Effector memory CD4-positive, alpha-beta T cell (primary cell): Measurements from ENCODE around the gene SCO1.
"Not testable (repeated sequence)": the region's sequence is repeated elsewhere in the genome, so short reads cannot be mapped to it uniquely, and the experiment has no call there.

Source experiments
- DNase-seq, 3 donors: peaks; one replicate each; pipeline ENCODE4 v3.0.0-alpha.2; 2020
- H3K27ac ChIP-seq: 2 replicates; pipeline ENCODE4 v1.7.0; 2013; ENCODE audit warnings: mild to moderate bottlenecking, low read length, moderate library complexity; ENCODE audit not compliant: insufficient read depth, poor library complexity, severe bottlenecking
- H3K27me3 ChIP-seq: replicated peaks from 2 replicates; pipeline ENCODE4 v1.7.0; 2013; ENCODE audit warnings: mild to moderate bottlenecking, low read length; ENCODE audit not compliant: insufficient read depth, control insufficient read depth, poor library complexity, severe bottlenecking
- H3K36me3 ChIP-seq: 2 replicates; pipeline ENCODE4 v1.7.0; 2013; ENCODE audit warnings: mild to moderate bottlenecking, low read length, moderate library complexity; ENCODE audit not compliant: control insufficient read depth, insufficient read depth
- H3K4me1 ChIP-seq: 2 replicates; pipeline ENCODE4 v1.7.0; 2013; ENCODE audit warnings: low read length, mild to moderate bottlenecking; ENCODE audit not compliant: control insufficient read depth, insufficient read depth, poor library complexity, severe bottlenecking
- H3K4me3 ChIP-seq: 2 replicates; pipeline ENCODE4 v1.7.0; 2013; ENCODE audit warnings: low read length, low read depth, mild to moderate bottlenecking; ENCODE audit not compliant: insufficient read depth, poor library complexity, severe bottlenecking
- H3K9me3 ChIP-seq: 2 replicates; pipeline ENCODE4 v1.7.0; 2013; ENCODE audit warnings: mild to moderate bottlenecking, low read length, moderate library complexity; ENCODE audit not compliant: control insufficient read depth

The SCO1 gene

DNA sequence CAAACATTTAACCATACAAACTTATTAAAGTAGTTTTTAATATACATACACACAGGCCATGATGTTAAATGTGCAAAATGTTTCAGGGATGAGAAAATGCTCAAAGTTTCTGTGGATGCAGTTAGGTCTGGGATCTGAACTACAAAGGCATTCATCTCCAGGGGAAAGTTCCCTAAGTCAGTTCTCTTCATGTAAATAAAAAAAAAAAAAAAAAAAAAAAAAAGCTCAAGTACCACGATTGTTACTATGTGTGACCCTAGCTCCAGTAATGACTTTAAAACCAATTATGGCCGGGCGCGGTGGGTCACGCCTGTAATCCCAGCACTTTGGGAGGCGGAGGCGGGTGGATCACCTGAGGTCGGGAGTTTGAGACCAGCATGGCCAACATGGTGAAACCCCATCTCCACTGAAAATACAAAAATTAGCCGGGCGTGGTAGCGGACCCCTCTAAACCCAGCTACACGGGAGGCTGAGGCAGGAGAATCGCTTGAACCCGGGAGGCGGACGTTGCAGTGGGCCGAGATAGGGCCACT is 1.4 kb downstream of the SCO1 start:
- not testable (repeated sequence) for H3K27me3 ChIP-seq, H3K27ac ChIP-seq, DNase-seq, H3K36me3 ChIP-seq, H3K9me3 ChIP-seq
- Histone ChIP-seq H3K4me3 (peak overlapping the region; percentile 83), H3K4me1 (peaks cover 26% of the 10 kb centered on the region)

DNA sequence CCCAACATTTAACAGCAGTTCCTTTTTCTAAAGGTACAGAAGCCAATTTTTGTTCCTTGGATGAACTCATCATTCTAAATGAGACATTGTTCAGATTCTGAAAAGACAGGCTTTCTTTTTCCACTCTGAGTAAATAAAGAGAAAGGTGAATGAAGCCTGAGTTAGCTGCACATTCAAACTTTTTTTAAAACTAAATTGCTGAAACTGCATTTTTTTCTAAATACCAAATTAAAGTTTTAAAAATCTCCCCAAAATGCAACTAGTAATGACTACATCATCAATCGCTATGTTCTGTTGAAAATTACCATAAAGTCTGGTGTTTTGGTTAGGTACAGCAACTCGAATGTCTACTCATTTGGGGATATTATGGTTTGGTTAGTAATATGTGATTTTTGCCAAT is 9.8 kb downstream of the SCO1 start:
- H3K27me3 ChIP-seq = no peaks in the 10 kb centered on the region
- DNase-seq = no peak
- H3K36me3 ChIP-seq = peaks cover 56% of the 10 kb centered on the region
- H3K9me3 ChIP-seq = no peaks in the 10 kb centered on the region
- H3K27ac ChIP-seq = no peak overlapping the region
- no peak overlapping the region for H3K4me3 ChIP-seq
- H3K4me1 ChIP-seq = no peaks in the 10 kb centered on the region

DNA sequence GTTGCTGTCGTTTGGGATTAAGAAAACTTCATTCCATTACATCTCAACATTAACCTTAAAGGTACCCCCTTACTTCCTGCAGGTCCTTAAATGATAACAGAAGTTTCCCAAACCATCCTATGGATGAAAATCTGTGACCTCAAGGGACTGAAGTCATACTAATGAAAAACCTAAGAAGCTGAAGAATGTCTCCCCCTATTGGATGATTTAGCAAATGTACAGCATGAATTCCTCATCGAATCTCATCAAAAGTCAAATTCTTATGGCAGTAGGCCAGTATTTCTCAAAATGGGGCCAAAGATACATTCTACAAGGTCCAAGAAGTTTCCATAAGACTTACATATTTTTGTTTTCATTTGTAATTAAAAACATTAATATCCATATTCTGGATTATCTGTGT is 13.5 kb downstream of the SCO1 start:
- Histone ChIP-seq H3K36me3 (peaks cover 74% of the 10 kb centered on the region), H3K27ac (no peak overlapping the region), H3K27me3 (no peaks in the 10 kb centered on the region), H3K9me3 (no peaks in the 10 kb centered on the region), H3K4me1 (no peaks in the 10 kb centered on the region), H3K4me3 (no peak overlapping the region)
- DNase-seq = no peak

- peaks cover 74% of the 10 kb centered on the region for H3K36me3 ChIP-seq
- no peaks in the 10 kb centered on the region for H3K4me1 ChIP-seq
- H3K27me3 ChIP-seq = no peaks in the 10 kb centered on the region
- DNase-seq = no peak
- no peaks in the 10 kb centered on the region for H3K9me3 ChIP-seq
- no peak overlapping the region for H3K4me3 ChIP-seq
- no peak overlapping the region for H3K27ac ChIP-seq
Observed at GRCh38 chr17:10681866-10682446, 15.4 kb downstream of the SCO1 start.

DNA sequence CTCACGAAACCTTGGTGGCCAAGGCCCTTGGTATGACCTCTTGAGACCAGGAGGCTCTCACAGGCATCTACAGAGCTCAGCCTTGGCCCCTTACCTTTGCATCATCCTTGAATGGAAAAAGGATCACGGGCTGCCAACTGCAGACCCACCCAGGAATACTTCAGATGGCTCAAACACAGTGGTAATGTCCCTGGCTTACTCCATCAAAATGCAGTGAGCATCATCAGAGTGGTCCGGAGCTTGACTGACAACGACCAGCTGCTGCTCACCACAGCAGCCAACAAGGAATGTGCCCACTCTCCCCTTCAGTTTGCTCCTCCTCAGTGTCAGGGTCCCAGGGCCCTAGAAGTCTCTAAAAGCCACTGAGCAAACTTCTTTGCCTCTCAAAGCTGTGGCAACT is 22.6 kb downstream of the SCO1 start:
- Histone ChIP-seq H3K27ac (no peak overlapping the region), H3K4me1 (no peaks in the 10 kb centered on the region), H3K9me3 (no peaks in the 10 kb centered on the region)

DNA sequence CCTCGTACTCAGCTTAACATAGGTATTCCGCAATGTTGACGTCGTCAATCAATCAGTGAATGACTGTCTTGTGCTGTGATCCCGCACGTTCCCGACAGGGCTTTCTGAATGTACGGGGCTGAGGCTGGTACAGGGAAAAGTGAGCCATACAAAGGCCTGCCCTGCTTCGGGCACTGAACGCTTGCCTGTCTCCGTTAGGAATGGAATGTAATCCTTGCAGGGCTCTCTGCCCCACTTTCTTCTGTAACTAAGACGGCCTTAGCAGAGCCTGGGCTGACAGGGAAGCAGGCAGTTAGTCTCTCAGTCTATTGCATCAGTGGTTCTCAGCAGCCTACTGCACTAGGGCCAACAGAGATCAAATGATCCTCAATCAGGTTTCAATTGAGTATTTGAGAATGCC is 24.0 kb downstream of the SCO1 start:
- Histone ChIP-seq H3K36me3 (peaks cover 3% of the 10 kb centered on the region), H3K27ac (no peak overlapping the region), H3K9me3 (no peaks in the 10 kb centered on the region), H3K4me3 (no peak overlapping the region), H3K4me1 (no peaks in the 10 kb centered on the region), H3K27me3 (no peaks in the 10 kb centered on the region)
- no peak for DNase-seq

More for the DNA sequence above, 22.6 kb downstream of the SCO1 start:
- no peak overlapping the region for H3K4me3 ChIP-seq
- DNase-seq = no peak
- peaks cover 14% of the 10 kb centered on the region for H3K36me3 ChIP-seq
- H3K27me3 ChIP-seq = no peaks in the 10 kb centered on the region

DNA sequence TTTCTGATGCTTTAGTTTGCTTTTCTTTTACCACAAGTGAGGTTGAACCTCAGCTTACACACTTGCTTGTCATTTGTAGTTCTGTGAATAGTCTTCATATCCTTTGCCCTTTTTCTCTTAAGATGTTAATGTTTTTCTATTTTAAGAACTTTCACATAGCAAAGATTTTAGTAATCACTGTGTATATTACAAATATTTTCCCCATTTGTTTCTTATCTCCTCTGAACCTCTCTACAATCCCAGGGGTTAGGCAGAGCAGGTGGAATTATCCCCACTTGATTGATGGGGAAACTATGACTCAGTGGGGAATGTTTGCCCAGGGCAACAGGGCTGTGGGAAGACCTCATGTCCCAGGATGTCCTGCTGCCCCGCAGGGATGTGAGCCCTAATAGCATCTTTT is 28.6 kb downstream of the SCO1 start:
- no peak for DNase-seq
- H3K4me3 ChIP-seq = no peak overlapping the region
- no peak overlapping the region for H3K27ac ChIP-seq
- H3K36me3 ChIP-seq = no peaks in the 10 kb centered on the region
- H3K4me1 ChIP-seq = no peaks in the 10 kb centered on the region
- H3K27me3 ChIP-seq = no peaks in the 10 kb centered on the region
- H3K9me3 ChIP-seq = no peaks in the 10 kb centered on the region

- no peaks in the 10 kb centered on the region for H3K9me3 ChIP-seq
- H3K27me3 ChIP-seq = no peaks in the 10 kb centered on the region
- no peaks in the 10 kb centered on the region for H3K36me3 ChIP-seq
- no peaks in the 10 kb centered on the region for H3K4me1 ChIP-seq
- DNase-seq = no peak
- no peak overlapping the region for H3K4me3 ChIP-seq
- no peak overlapping the region for H3K27ac ChIP-seq
Observed at GRCh38 chr17:10666906-10667305, 30.4 kb downstream of the SCO1 start.

- no peaks in the 10 kb centered on the region for H3K27me3 ChIP-seq
- H3K36me3 ChIP-seq = no peaks in the 10 kb centered on the region
- H3K4me3 ChIP-seq = no peak overlapping the region
- no peaks in the 10 kb centered on the region for H3K4me1 ChIP-seq
- no peak overlapping the region for H3K27ac ChIP-seq
- DNase-seq = no peak
- no peaks in the 10 kb centered on the region for H3K9me3 ChIP-seq
Observed at GRCh38 chr17:10664571-10664970, 32.8 kb downstream of the SCO1 start.

DNA sequence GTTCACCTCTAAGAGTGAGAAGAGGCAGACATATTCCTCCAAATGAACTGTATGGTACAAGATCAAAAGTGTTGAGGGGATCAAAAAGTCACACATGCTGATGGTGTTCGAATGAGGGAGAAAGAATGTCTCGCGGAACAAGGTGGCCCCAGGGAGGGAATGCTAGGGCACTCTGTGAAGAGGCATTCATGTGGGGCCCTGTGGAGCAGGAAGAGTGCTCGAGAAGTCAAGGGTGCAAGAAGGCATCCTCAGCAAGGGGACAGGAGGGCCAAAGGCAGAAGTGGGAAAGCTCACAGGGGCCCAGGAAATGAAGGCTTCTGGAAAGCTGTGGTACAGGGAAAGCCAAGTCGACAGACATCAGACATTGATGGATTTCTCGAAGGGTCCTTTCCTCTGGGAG is 34.1 kb downstream of the SCO1 start:
- Histone ChIP-seq H3K27ac (no peak overlapping the region), H3K9me3 (no peaks in the 10 kb centered on the region), H3K4me1 (no peaks in the 10 kb centered on the region), H3K27me3 (no peaks in the 10 kb centered on the region), H3K36me3 (no peaks in the 10 kb centered on the region), H3K4me3 (no peak overlapping the region)
- no peak for DNase-seq
